Gastroesophageal sphincter (tissue), 4 donors: ENCODE results near the gene RBM47. TPM values are rescaled to one million over a fixed set of nuclear protein-coding genes. Genes with fewer than 3 reads are reported as not detected.

Experiments used
- ATAC-seq: fragments of 150-250 bp; one replicate; pipeline ENCODE4 v1.9.1; 2016; ENCODE audit warnings: mild to moderate bottlenecking, moderate library complexity
- H3K27ac ChIP-seq, 4 donors: fragments of 200-600 bp; sonication (generic) in 3 of 4; 1 replicate in 3 of 4; 2 replicates in 1 of 4; pipeline ENCODE4 v1.5.1; 2016 to 2019
- H3K27me3 ChIP-seq: fragments of 200-600 bp; sonication (generic); one replicate; pipeline ENCODE4 v1.5.1; 2019
- H3K36me3 ChIP-seq, 2 donors: fragments of 200-600 bp; sonication (generic); one replicate each; pipeline ENCODE4 v1.5.1; 2019; ENCODE audit warnings: control low read depth in 1 of 2
- H3K4me1 ChIP-seq, 3 donors: fragments of 200-600 bp; sonication (generic); 1 replicate in 2 of 3; 2 replicates in 1 of 3; pipeline ENCODE4 v1.5.1; 2016 to 2019; ENCODE audit warnings: control low read depth in 2 of 3
- H3K4me3 ChIP-seq, 2 donors: fragments of 200-600 bp; sonication (generic); one replicate each; pipeline ENCODE4 v1.5.1; 2019; ENCODE audit warnings: mild to moderate bottlenecking in 1 of 2, moderate library complexity in 1 of 2
- H3K9me3 ChIP-seq, 3 donors: fragments of 200-600 bp; sonication (generic); one replicate each; pipeline ENCODE4 v1.5.1; 2017 to 2019; ENCODE audit warnings: control low read depth in 2 of 3
- CTCF ChIP-seq, 4 experiments: fragments of 200-600 bp in 2 of 4; fragments of 450-650 bp in 2 of 4; sonication (generic) in 1 of 4; IDR thresholded peaks; one replicate each; pipeline ENCODE4 v1.5.1; 2017 to 2019; ENCODE audit warnings: antibody characterized with exemption in 4 of 4, mild to moderate bottlenecking in 2 of 4, moderate library complexity in 2 of 4
- EP300 ChIP-seq: sonication (generic); formaldehyde crosslinking; IDR thresholded peaks from one replicate; pipeline ENCODE4 v1.6.1; 2017; ENCODE audit warnings: antibody characterized with exemption, mild to moderate bottlenecking
- POLR2A ChIP-seq, 2 donors: fragments of 450-650 bp; IDR thresholded peaks; one replicate each; pipeline ENCODE4 v1.6.1; 2017; ENCODE audit warnings: antibody characterized with exemption in 2 of 2, mild to moderate bottlenecking in 2 of 2, moderate library complexity in 1 of 2
- POLR2AphosphoS5 ChIP-seq: sonication (generic); formaldehyde crosslinking; IDR thresholded peaks from one replicate; pipeline ENCODE4 v1.6.1; 2017; ENCODE audit warnings: antibody characterized with exemption
- WGBS, 2 donors: methylation state at CpG; one replicate each; pipeline ENCODE4 v1.1.5; 2018; ENCODE audit warnings: low coverage in 1 of 2; 5-methylcytosine and 5-hydroxymethylcytosine counted together
- total RNA-seq, 4 donors: library from RNA; depleted of rRNA; stranded (reverse); fragments of >200 nt; gene quantifications; one replicate each; pipeline ENCODE4 v1.1.0, GENCODE V29; 2016

The RBM47 gene
- total RNA-seq: 10 to 100 TPM in 3 of 4 donors, 1 to 10 TPM in 1; 9.1 to 36.9 (median 26.4) TPM

GRCh38 chr4:40629401-40630334, at the start of gene RBM47:
TSS of gene RBM47 (minus strand) at chr4:40629864. CDS start at chr4:40438893, 190,971 bp downstream.
- Histone ChIP-seq H3K36me3 (no peaks in the 10 kb centered on the region), H3K9me3 (no peaks in the 10 kb centered on the region), H3K4me3 (peak within 1 kb of the TSS; percentile 34 to 56), H3K4me1 (peaks cover 0 to 16% (median 0%) of the 10 kb centered on the region in 3 donors), H3K27me3 (peaks cover 15% of the 10 kb centered on the region), H3K27ac (peak within 1 kb of the TSS in 3 of 4 donors; percentile 44 to 71 (median 63))
- ATAC-seq: peak; percentile 86
- peak in 1 of 4 experiments; percentile 26 for TF ChIP-seq CTCF (IDR thresholded peaks at IDR 0.05)
- peak in 1 of 2 donors; percentile 28 for TF ChIP-seq POLR2A (IDR thresholded peaks at IDR 0.05)
- no peak for TF ChIP-seq EP300
- WGBS, 2 donors: 0% methylated on average over 23 to 27 of the region's 53 CpGs

GRCh38 chr4:40678421-40678820, 48.8 kb upstream of the RBM47 start:
- TF ChIP-seq EP300 (no peak), POLR2AphosphoS5 (no peak), CTCF (IDR thresholded peaks at IDR 0.05) (no peak), POLR2A (IDR thresholded peaks at IDR 0.05) (no peak)
- ATAC-seq: no peak

GRCh38 chr4:40675166-40675565, 45.5 kb upstream of the RBM47 start:
- no peaks in the 10 kb centered on the region for H3K4me1 ChIP-seq
- ATAC-seq: no peak
- H3K27ac ChIP-seq: no peak overlapping the region
- no peaks in the 10 kb centered on the region for H3K9me3 ChIP-seq
- WGBS, 2 donors: 60% methylated on average over 1 of the region's 6 CpGs; no CpG with 5 or more reads in 1 of the 2 donors
- H3K27me3 ChIP-seq: peaks cover 3% of the 10 kb centered on the region
- H3K36me3 ChIP-seq: no peaks in the 10 kb centered on the region
- TF ChIP-seq EP300 (no peak), POLR2AphosphoS5 (no peak), CTCF (IDR thresholded peaks at IDR 0.05) (no peak), POLR2A (IDR thresholded peaks at IDR 0.05) (no peak)
- no peak overlapping the region for H3K4me3 ChIP-seq

More at GRCh38 chr4:40678421-40678820, 48.8 kb upstream of the RBM47 start:
- Histone ChIP-seq H3K4me1 (no peaks in the 10 kb centered on the region), H3K36me3 (no peaks in the 10 kb centered on the region), H3K4me3 (no peak overlapping the region), H3K27ac (no peak overlapping the region), H3K27me3 (no peaks in the 10 kb centered on the region), H3K9me3 (no peaks in the 10 kb centered on the region)
- WGBS, 2 donors: 78 to 100% methylated on average over 1 to 6 of the region's 6 CpGs

GRCh38 chr4:40672528-40673522, 43.2 kb upstream of the RBM47 start:
- Histone ChIP-seq H3K4me1 (no peaks in the 10 kb centered on the region), H3K4me3 (no peak overlapping the region), H3K9me3 (no peaks in the 10 kb centered on the region), H3K36me3 (no peaks in the 10 kb centered on the region), H3K27me3 (peaks cover 3% of the 10 kb centered on the region), H3K27ac (no peak overlapping the region)
- no peak for ATAC-seq
- TF ChIP-seq POLR2A (IDR thresholded peaks at IDR 0.05) (no peak), CTCF (IDR thresholded peaks at IDR 0.05) (no peak), EP300 (no peak), POLR2AphosphoS5 (no peak)
- WGBS, 2 donors: 51 to 54% methylated on average over 3 to 15 of the region's 15 CpGs
